Naive B cell (primary cell): Measurements from ENCODE around the gene DOCK9. TPM values are rescaled to one million over a fixed set of nuclear protein-coding genes. Genes with fewer than 3 reads are reported as not detected.

Experiments used
- ATAC-seq, 2 donors: fragments of 150-1000 bp; cut with Tn5 transposase; 2 replicates each; pipeline ENCODE4 v1.10.0; 2021; ENCODE audit warnings: low read depth in 2 of 2, mild to moderate bottlenecking in 2 of 2, moderate library complexity in 2 of 2
- DNase-seq: peaks from one replicate; pipeline ENCODE4 v3.0.0; 2022
- H3K27ac Mint-ChIP-seq, 6 donors: one replicate each; pipeline ENCODE4 v1.8.0; 2020 to 2022; ENCODE audit warnings: mild to moderate bottlenecking in 6 of 6, mixed read lengths in 6 of 6, moderate library complexity in 5 of 6, inconsistent platforms in 2 of 6
- H3K27me3 Mint-ChIP-seq, 3 donors: one replicate each; pipeline ENCODE4 v1.8.0; 2021 to 2022; ENCODE audit warnings: mixed read lengths in 3 of 3, mild to moderate bottlenecking in 1 of 3
- H3K36me3 Mint-ChIP-seq, 2 donors: one replicate each; pipeline ENCODE4 v1.8.0; 2020 to 2022; ENCODE audit warnings: mixed read lengths in 2 of 2, inconsistent platforms in 1 of 2, mild to moderate bottlenecking in 1 of 2
- H3K4me1 Mint-ChIP-seq, 3 donors: one replicate each; pipeline ENCODE4 v1.8.0; 2020 to 2022; ENCODE audit warnings: mixed read lengths in 3 of 3, inconsistent platforms in 1 of 3, mild to moderate bottlenecking in 1 of 3, moderate library complexity in 1 of 3
- H3K4me3 Mint-ChIP-seq, 8 donors: one replicate each; pipeline ENCODE4 v1.8.0; 2020 to 2022; ENCODE audit warnings: mild to moderate bottlenecking in 8 of 8, mixed read lengths in 8 of 8, moderate library complexity in 8 of 8, inconsistent platforms in 2 of 8
- H3K9me3 Mint-ChIP-seq, 7 donors: one replicate each; pipeline ENCODE4 v1.8.0; 2020 to 2022; ENCODE audit warnings: mixed read lengths in 7 of 7, mild to moderate bottlenecking in 5 of 7, inconsistent platforms in 2 of 7, moderate library complexity in 1 of 7
- polyA plus RNA-seq, 6 donors: library from polyadenylated mRNA; unstranded; fragments of 300-500 nt; fragmentation: Illumina TruSeq; gene quantifications; one replicate each; pipeline ENCODE4 v1.2.3, GENCODE V29; 2021; ENCODE audit warnings: low read depth in 6 of 6

DOCK9 gene
- polyA plus RNA-seq, 6 donors from 2014 or later = 0.98 to 5.2 (median 2.3) TPM; not detected in 1

- Mint-ChIP-seq H3K27ac (no peak overlapping the region), H3K4me3 (no peak overlapping the region), H3K27me3 (no peaks in the 10 kb centered on the region), H3K4me1 (peaks cover 0 to 5% (median 3%) of the 10 kb centered on the region in 3 donors), H3K36me3 (no peaks in the 10 kb centered on the region), H3K9me3 (peaks cover 0 to 4% (median 0%) of the 10 kb centered on the region in 7 donors)
- ATAC-seq (no peak), DNase-seq (no peak)
These were observed 14.8 kb downstream of the DOCK9 start for GRCh38 chr13:98962901-98963590.

- H3K9me3 Mint-ChIP-seq = peaks cover 0 to 4% (median 0%) of the 10 kb centered on the region in 7 donors
- no peaks in the 10 kb centered on the region for H3K27me3 Mint-ChIP-seq
- DNase-seq (no peak), ATAC-seq (no peak)
- no peak overlapping the region for H3K4me3 Mint-ChIP-seq
- no peaks in the 10 kb centered on the region for H3K36me3 Mint-ChIP-seq
- H3K27ac Mint-ChIP-seq = peak overlapping the region in 1 of 6 donors; percentile 21
- peaks cover 0 to 5% (median 3%) of the 10 kb centered on the region in 3 donors for H3K4me1 Mint-ChIP-seq
These were observed 16.3 kb downstream of the DOCK9 start for GRCh38 chr13:98961503-98962105.

- Mint-ChIP-seq H3K4me1 (peaks cover 0 to 5% (median 3%) of the 10 kb centered on the region in 3 donors), H3K9me3 (peaks cover 0 to 4% (median 0%) of the 10 kb centered on the region in 7 donors), H3K27ac (no peak overlapping the region), H3K36me3 (no peaks in the 10 kb centered on the region), H3K27me3 (no peaks in the 10 kb centered on the region), H3K4me3 (no peak overlapping the region)
- DNase-seq (no peak), ATAC-seq (no peak)
These were observed 17.0 kb downstream of the DOCK9 start for GRCh38 chr13:98960606-98961502.

- Mint-ChIP-seq H3K27me3 (no peaks in the 10 kb centered on the region), H3K9me3 (peaks cover 0 to 4% (median 0%) of the 10 kb centered on the region in 7 donors), H3K36me3 (no peaks in the 10 kb centered on the region), H3K4me1 (peaks cover 0 to 5% (median 3%) of the 10 kb centered on the region in 3 donors), H3K4me3 (no peak overlapping the region), H3K27ac (no peak overlapping the region)
- ATAC-seq (no peak), DNase-seq (no peak)
These were observed 17.9 kb downstream of the DOCK9 start for GRCh38 chr13:98959786-98960605.

GRCh38 chr13:98959291-98959690 lies 18.6 kb downstream of the DOCK9 start:
- no peak overlapping the region for H3K4me3 Mint-ChIP-seq
- no peak for ATAC-seq
- no peak for DNase-seq
- H3K4me1 Mint-ChIP-seq = peaks cover 0 to 5% (median 3%) of the 10 kb centered on the region in 3 donors
- peaks cover 0 to 4% (median 0%) of the 10 kb centered on the region in 7 donors for H3K9me3 Mint-ChIP-seq
- no peaks in the 10 kb centered on the region for H3K36me3 Mint-ChIP-seq
- H3K27me3 Mint-ChIP-seq = no peaks in the 10 kb centered on the region
- no peak overlapping the region for H3K27ac Mint-ChIP-seq

- no peak overlapping the region for H3K4me3 Mint-ChIP-seq
- ATAC-seq (no peak), DNase-seq (no peak)
- H3K27me3 Mint-ChIP-seq = no peaks in the 10 kb centered on the region
- peak overlapping the region in 1 of 6 donors; percentile 3 for H3K27ac Mint-ChIP-seq
- peaks cover 0 to 4% (median 0%) of the 10 kb centered on the region in 7 donors for H3K9me3 Mint-ChIP-seq
- H3K4me1 Mint-ChIP-seq = peaks cover 0 to 5% (median 3%) of the 10 kb centered on the region in 3 donors
- H3K36me3 Mint-ChIP-seq = peaks cover 0 to 7% of the 10 kb centered on the region in 2 donors
These were observed 19.4 kb downstream of the DOCK9 start for GRCh38 chr13:98958443-98958794.

- peaks cover 0 to 5% (median 3%) of the 10 kb centered on the region in 3 donors for H3K4me1 Mint-ChIP-seq
- peak overlapping the region in 1 of 6 donors; percentile 3 for H3K27ac Mint-ChIP-seq
- H3K4me3 Mint-ChIP-seq = no peak overlapping the region
- H3K9me3 Mint-ChIP-seq = peaks cover 0 to 4% (median 0%) of the 10 kb centered on the region in 7 donors
- peaks cover 0 to 8% of the 10 kb centered on the region in 2 donors for H3K36me3 Mint-ChIP-seq
- no peaks in the 10 kb centered on the region for H3K27me3 Mint-ChIP-seq
- no peak for ATAC-seq
- no peak for DNase-seq
These were observed 20.0 kb downstream of the DOCK9 start for GRCh38 chr13:98957731-98958442.

- no peak overlapping the region for H3K27ac Mint-ChIP-seq
- no peaks in the 10 kb centered on the region for H3K9me3 Mint-ChIP-seq
These were observed 22.5 kb downstream of the DOCK9 start for GRCh38 chr13:98955336-98955735.

GRCh38 chr13:98954313-98954712 lies 23.6 kb downstream of the DOCK9 start:
- no peak for DNase-seq
- ATAC-seq = no peak
- Mint-ChIP-seq H3K36me3 (peaks cover 8 to 11% of the 10 kb centered on the region in 2 donors), H3K9me3 (peaks cover 0 to 4% (median 0%) of the 10 kb centered on the region in 7 donors), H3K27ac (no peak overlapping the region), H3K4me3 (no peak overlapping the region), H3K4me1 (no peaks in the 10 kb centered on the region), H3K27me3 (no peaks in the 10 kb centered on the region)

More at GRCh38 chr13:98955336-98955735, 22.5 kb downstream of the DOCK9 start:
- no peaks in the 10 kb centered on the region for H3K27me3 Mint-ChIP-seq
- H3K4me1 Mint-ChIP-seq = no peaks in the 10 kb centered on the region
- no peak for ATAC-seq
- DNase-seq = no peak
- H3K36me3 Mint-ChIP-seq = peaks cover 4 to 8% of the 10 kb centered on the region in 2 donors
- H3K4me3 Mint-ChIP-seq = no peak overlapping the region

GRCh38 chr13:98951266-98951665 lies 26.6 kb downstream of the DOCK9 start:
- Mint-ChIP-seq H3K4me3 (peak overlapping the region in 1 of 8 donors; percentile 66), H3K4me1 (peaks cover 0 to 8% (median 0%) of the 10 kb centered on the region in 3 donors), H3K27me3 (peaks cover 0 to 8% (median 0%) of the 10 kb centered on the region in 3 donors), H3K9me3 (peaks cover 0 to 5% (median 0%) of the 10 kb centered on the region in 7 donors), H3K36me3 (peaks cover 8 to 11% of the 10 kb centered on the region in 2 donors), H3K27ac (no peak overlapping the region)
- ATAC-seq (no peak), DNase-seq (no peak)

GRCh38 chr13:98950705-98951104 lies 27.2 kb downstream of the DOCK9 start:
- Mint-ChIP-seq H3K27me3 (peaks cover 0 to 8% (median 0%) of the 10 kb centered on the region in 3 donors), H3K4me3 (no peak overlapping the region), H3K27ac (no peak overlapping the region), H3K4me1 (peaks cover 0 to 8% (median 0%) of the 10 kb centered on the region in 3 donors), H3K36me3 (peaks cover 8 to 11% of the 10 kb centered on the region in 2 donors), H3K9me3 (peaks cover 0 to 5% (median 0%) of the 10 kb centered on the region in 7 donors)
- ATAC-seq (no peak), DNase-seq (no peak)

GRCh38 chr13:98947925-98948324 lies 29.9 kb downstream of the DOCK9 start:
- no peak for ATAC-seq
- Mint-ChIP-seq H3K4me3 (no peak overlapping the region), H3K27ac (no peak overlapping the region), H3K9me3 (peaks cover 0 to 5% (median 0%) of the 10 kb centered on the region in 7 donors), H3K27me3 (peaks cover 0 to 8% (median 0%) of the 10 kb centered on the region in 3 donors), H3K4me1 (peaks cover 0 to 8% (median 0%) of the 10 kb centered on the region in 3 donors), H3K36me3 (peaks cover 0 to 11% of the 10 kb centered on the region in 2 donors)
- DNase-seq = no peak
